ENCODE data around the gene RXRG.

Gene RXRG

DNA sequence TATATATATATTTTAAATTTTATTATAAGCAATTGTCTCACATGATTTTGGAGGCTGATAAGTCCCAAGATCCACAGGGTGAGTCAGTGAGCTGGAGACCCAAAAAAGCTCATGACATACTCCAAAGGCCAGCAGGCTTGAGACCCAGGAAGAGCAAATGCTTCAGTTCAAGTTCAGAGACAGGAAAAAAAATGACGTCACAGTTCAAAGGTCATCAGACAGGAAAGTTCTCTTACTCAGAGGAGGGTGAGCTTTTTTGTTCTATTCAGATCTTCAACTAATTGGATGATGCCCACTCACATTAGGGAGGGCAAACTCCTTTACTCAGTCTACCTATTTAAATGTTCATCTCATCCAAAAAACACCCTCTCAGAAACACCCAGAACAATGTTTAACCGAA is 18.2 kb downstream of the RXRG start:
- no peaks in the 10 kb centered on the region for H3K9me2 ChIP-seq (ENCODE audit: low read depth, low read length)
- no peak overlapping the region for H3K4me2 ChIP-seq (ENCODE audit: low read length)
- no peaks in the 10 kb centered on the region for H3K9me3 ChIP-seq (ENCODE audit: low read length)
- H3K79me2 ChIP-seq (ENCODE audit: insufficient read depth, low read length), result no peaks in the 10 kb centered on the region
- no peaks in the 10 kb centered on the region for H3K27me3 ChIP-seq (ENCODE audit: insufficient read depth, low read length)
- H3F3A ChIP-seq (ENCODE audit: insufficient read depth, low read length), result no peaks in the 10 kb centered on the region
- TF ChIP-seq, protein P1, sequence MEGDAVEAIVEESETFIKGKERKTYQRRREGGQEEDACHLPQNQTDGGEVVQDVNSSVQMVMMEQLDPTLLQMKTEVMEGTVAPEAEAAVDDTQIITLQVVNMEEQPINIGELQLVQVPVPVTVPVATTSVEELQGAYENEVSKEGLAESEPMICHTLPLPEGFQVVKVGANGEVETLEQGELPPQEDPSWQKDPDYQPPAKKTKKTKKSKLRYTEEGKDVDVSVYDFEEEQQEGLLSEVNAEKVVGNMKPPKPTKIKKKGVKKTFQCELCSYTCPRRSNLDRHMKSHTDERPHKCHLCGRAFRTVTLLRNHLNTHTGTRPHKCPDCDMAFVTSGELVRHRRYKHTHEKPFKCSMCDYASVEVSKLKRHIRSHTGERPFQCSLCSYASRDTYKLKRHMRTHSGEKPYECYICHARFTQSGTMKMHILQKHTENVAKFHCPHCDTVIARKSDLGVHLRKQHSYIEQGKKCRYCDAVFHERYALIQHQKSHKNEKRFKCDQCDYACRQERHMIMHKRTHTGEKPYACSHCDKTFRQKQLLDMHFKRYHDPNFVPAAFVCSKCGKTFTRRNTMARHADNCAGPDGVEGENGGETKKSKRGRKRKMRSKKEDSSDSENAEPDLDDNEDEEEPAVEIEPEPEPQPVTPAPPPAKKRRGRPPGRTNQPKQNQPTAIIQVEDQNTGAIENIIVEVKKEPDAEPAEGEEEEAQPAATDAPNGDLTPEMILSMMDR (IDR thresholded peaks at IDR 0.05; ENCODE audit: low read length), result no peak
- TF ChIP-seq EZH2 (IDR thresholded peaks at IDR 0.05; ENCODE audit: borderline replicate concordance, low read length), result no peak
- no peaks in the 10 kb centered on the region for H3K36me3 ChIP-seq (ENCODE audit: insufficient read depth, low read length)
- H3K4me3 ChIP-seq (ENCODE audit: low read depth, low read length, poor library complexity, severe bottlenecking), result no peak overlapping the region
- H3K9ac ChIP-seq (ENCODE audit: low read length), result no peak overlapping the region
- H3K4me1 ChIP-seq (ENCODE audit: insufficient read depth, low read length, severe bottlenecking), result no peaks in the 10 kb centered on the region
- no peaks in the 10 kb centered on the region for H4K20me1 ChIP-seq (ENCODE audit: insufficient read depth, low read length)
- no peak overlapping the region for H3K27ac ChIP-seq (ENCODE audit: low read depth, low read length, poor library complexity, severe bottlenecking)
- no peak overlapping the region for H2AFZ ChIP-seq (ENCODE audit: low read length)

DNA sequence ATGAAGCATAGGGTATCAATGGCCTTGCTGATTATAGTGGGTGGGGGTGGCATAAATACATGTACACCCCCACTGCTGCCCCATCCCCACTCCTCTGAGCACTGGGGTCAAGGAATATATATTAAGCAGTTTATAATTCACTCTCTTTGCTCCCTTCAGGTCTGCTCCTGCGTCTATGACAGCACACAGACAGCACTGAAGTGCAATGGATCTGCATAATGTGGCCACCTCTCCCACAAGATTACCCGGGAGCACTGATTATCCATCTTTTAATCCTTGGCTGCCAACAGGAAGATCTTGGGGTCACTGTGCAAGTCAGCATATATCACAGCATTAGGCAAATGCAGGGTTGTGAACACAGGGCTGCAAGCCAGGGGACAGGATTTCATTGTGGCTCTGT is 19.3 kb downstream of the RXRG start:
- Histone ChIP-seq H3K4me2 (ENCODE audit: low read length) (no peak overlapping the region), H3K4me1 (ENCODE audit: insufficient read depth, low read length, severe bottlenecking) (no peaks in the 10 kb centered on the region), H3K4me3 (ENCODE audit: low read depth, low read length, poor library complexity, severe bottlenecking) (no peak overlapping the region), H3K27ac (ENCODE audit: low read depth, low read length, poor library complexity, severe bottlenecking) (no peak overlapping the region), H2AFZ (ENCODE audit: low read length) (no peak overlapping the region), H3K79me2 (ENCODE audit: insufficient read depth, low read length) (no peaks in the 10 kb centered on the region), H3K27me3 (ENCODE audit: insufficient read depth, low read length) (no peaks in the 10 kb centered on the region), H3K36me3 (ENCODE audit: insufficient read depth, low read length) (no peaks in the 10 kb centered on the region), H3K9ac (ENCODE audit: low read length) (no peak overlapping the region), H3F3A (ENCODE audit: insufficient read depth, low read length) (no peaks in the 10 kb centered on the region), H4K20me1 (ENCODE audit: insufficient read depth, low read length) (no peaks in the 10 kb centered on the region), H3K9me2 (ENCODE audit: low read depth, low read length) (no peaks in the 10 kb centered on the region), H3K9me3 (ENCODE audit: low read length) (no peaks in the 10 kb centered on the region)
- TF ChIP-seq, protein P1 (IDR thresholded peaks at IDR 0.05; ENCODE audit: low read length), result no peak
- no peak for TF ChIP-seq EZH2 (IDR thresholded peaks at IDR 0.05; ENCODE audit: borderline replicate concordance, low read length)

DNA sequence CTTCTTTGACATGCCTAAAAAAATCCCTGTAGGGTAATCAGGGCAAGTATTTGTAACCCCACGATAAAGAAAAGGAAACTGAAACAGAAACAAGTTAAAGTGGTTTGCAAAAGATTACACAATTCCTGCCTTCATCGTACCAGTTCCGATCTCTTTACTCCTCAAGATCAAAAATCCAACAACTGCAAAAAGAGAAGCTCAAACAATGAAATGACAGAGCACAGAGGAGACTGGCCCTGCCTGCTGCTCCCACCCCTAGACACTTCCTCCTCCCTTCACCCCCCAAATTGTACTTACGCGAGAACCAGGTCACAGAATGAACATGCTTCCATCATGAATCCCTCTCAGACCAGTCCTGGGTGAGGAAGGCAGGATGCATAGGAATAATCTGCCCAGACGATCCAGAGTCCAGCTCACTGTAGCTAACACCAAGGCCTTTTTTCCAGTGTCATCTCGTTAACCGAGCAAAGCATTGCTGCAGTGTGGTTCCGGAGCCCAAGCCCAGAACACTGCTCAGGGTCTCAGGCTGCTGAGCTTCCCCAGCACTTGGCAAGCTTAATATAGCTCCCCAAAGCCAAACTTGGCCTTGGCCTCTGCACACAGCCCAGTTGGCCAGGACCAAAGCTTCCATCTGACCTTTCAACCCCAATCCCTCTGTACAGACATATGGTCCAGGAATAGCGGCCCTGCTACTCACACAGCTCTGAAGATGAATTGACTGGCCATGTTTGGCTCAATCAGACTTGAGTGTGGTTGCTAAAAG is 20.3 kb downstream of the RXRG start:
- Histone ChIP-seq H3K27me3 (ENCODE audit: insufficient read depth, low read length) (no peaks in the 10 kb centered on the region), H3K36me3 (ENCODE audit: insufficient read depth, low read length) (no peaks in the 10 kb centered on the region), H3K4me2 (ENCODE audit: low read length) (no peak overlapping the region), H3K27ac (ENCODE audit: low read depth, low read length, poor library complexity, severe bottlenecking) (no peak overlapping the region), H4K20me1 (ENCODE audit: insufficient read depth, low read length) (no peaks in the 10 kb centered on the region), H3K9me2 (ENCODE audit: low read depth, low read length) (no peaks in the 10 kb centered on the region), H3K4me1 (ENCODE audit: insufficient read depth, low read length, severe bottlenecking) (no peaks in the 10 kb centered on the region), H3K9ac (ENCODE audit: low read length) (no peak overlapping the region), H3K4me3 (ENCODE audit: low read depth, low read length, poor library complexity, severe bottlenecking) (no peak overlapping the region), H3F3A (ENCODE audit: insufficient read depth, low read length) (no peaks in the 10 kb centered on the region), H3K9me3 (ENCODE audit: low read length) (no peaks in the 10 kb centered on the region), H3K79me2 (ENCODE audit: insufficient read depth, low read length) (no peaks in the 10 kb centered on the region), H2AFZ (ENCODE audit: low read length) (no peak overlapping the region)
- no peak for TF ChIP-seq EZH2 (IDR thresholded peaks at IDR 0.05; ENCODE audit: borderline replicate concordance, low read length)
- TF ChIP-seq, protein P1 (IDR thresholded peaks at IDR 0.05; ENCODE audit: low read length), result no peak
